ENCODE measurements around the gene SLC4A1.
"Not testable (repeated sequence)": the region's sequence is repeated elsewhere in the genome, so short reads cannot be mapped to it uniquely, and the experiment has no call there.

SLC4A1 gene

GRCh38 chr17:44255915-44256314, 12.0 kb downstream of the SLC4A1 start:
- no peak for DNase-seq

DNA sequence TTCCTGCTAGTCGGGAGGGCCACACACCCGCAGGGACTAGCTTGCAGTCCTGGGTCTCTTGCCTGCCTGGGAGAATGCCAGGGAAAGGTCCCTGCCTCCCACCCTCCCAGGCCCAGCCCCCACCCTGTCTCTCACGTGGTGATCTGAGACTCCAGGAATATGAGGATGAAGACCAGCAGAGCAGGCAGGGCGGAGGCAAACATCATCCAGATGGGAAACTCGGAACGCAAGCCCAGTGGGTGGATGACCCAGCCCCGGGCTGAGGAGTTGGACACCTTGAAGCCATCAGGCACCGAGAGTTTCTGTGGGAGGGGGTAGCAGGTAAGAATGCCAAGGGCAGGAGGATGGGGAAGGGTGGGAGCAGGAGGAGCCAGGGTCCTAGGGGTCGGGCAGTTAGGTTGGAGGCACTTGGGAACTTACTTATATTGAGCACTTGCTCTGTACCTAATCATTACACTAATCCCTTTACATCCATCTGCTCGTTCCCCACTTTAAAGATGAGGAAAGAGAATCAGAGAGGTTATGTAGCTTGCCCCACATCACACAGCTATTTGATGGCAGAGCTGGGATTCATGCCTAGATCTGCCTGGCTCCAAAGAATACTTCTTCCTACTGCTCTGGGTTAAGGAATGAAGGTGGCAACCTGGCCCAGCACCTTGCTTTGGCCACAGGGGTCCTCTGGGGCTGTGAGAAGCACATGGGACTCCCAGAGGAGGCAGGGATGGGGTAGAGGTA, 13.4 kb downstream of the SLC4A1 start:
- peak in 1 of 2 experiments; percentile 23 for DNase-seq

DNA sequence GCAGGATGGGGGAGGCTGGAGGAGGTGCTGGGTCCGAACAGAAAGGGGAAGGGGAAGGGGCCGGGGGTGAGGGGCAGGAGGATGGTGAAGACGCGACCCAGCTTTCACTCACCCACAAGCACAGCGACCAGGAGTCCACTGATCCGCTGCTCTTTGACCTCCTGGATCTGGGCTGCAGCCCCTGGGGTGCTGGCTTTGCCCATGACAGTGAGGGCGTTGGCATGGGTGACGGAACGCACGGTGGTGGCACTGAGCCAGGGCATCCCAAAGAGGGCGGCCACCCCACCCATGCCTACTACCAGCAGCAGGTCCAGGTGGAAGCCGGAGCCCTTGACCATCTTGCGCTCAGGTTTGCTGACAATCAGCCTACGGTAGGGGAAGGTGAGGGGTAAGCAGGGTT, 14.9 kb downstream of the SLC4A1 start:
- no peak for DNase-seq

DNA sequence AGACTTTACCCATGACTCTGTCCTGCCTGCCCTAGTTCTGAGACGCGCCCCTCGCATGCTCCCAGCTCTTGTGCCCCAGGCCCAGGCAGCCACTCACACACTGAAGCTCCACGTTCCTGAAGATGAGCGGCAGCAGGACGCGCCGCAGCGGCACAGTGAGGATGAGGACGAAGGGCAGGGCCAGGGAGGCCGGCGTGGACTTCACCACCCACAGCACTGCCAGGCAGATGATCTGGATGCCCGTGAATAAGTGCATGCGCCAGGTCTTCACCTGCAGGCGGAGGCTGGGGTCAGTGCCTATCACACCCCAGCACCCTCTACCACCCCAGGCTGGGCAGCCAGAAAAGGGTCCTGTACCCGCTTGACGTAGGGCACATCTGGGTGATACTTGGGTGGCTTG, 16.9 kb downstream of the SLC4A1 start:
- no peak for DNase-seq

DNA sequence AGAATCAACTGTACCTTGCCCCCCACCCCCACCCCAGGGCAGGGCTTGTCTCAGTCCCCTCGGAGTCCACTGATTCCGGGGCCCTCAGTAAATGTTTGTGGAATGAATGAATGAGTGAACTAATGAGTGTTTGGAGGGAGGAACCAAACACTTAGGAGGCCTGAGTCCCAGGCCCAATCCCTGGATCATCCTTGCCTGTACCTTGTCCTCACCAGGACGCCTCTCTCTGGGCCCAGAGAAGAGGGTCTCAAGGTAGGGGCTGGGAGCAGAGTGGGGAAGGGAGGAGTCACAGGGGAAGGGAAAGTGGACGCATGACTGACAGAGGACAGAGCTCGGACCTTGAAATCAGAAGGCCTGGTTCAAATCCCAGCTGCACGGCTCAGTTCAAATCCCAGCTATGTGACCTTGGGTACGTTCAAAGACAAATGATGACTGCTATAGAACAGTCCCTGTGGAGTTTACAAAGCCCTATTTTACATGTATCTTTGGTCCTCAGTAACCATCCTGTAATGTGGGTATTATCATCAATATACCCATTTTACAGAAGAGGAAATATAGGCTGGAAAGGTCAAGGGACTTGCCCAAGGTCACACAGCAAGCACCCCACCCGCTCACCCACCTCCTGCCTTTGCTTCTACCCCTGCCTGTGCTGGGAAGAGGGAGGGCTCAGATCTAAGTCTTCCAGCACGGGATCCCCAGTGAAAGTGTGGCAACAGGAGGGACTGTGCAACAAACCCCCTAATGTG, 18.3 kb downstream of the SLC4A1 start:
- DNase-seq: no peak

- DNase-seq: no peak
Observed at GRCh38 chr17:44247876-44248736, 19.8 kb downstream of the SLC4A1 start.

DNA sequence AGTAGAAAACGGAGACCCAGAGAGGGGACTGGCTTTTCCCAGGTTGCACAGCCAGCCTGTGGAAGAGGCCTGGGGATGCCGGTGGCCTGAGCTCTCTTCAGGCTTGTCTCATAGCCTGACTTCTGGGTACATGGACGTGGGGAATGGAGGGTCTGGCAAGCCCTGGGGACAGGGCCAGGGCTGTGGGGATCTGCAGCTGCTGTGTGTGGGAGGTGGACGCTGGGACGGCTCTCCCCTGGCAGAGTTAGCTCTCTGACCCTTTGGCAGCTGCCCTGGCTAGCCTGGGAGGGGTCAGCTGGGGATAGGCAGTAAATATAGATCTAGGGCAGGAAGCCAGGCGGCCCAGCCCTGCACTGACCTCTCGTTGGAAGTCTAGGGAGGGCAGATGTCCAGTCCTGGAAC, 20.5 kb downstream of the SLC4A1 start:
- DNase-seq: no peak

DNA sequence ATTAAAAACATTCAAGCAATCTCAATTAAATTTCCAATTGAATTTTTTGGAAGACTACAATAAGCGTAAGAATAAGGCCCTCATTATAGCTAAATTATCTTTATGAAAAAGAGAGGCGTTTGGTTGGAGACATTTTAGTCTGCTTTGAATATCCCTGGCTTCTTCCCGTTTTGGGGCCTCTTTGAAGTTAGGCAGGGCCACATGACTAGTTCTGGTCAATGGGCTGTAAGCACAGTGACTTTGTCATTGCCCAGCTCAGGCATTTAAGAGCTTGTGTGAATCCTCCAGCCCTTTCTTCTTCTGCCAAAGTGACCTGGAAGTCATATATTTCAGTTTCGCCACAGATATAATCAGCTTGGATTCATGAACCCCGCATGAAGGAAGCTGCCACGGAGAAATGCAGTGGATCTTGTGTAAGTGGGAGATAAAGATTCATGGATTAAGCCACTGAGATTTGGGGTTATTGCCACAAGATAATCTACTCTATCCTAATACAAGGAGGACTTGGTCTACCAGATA, 26.8 kb downstream of the SLC4A1 start:
- no peak for DNase-seq

GRCh38 chr17:44237886-44238285, 30.0 kb downstream of the SLC4A1 start:
- not testable (repeated sequence) for DNase-seq

- DNase-seq: no peak
Observed at GRCh38 chr17:44236444-44236991, 31.4 kb downstream of the SLC4A1 start.

DNA sequence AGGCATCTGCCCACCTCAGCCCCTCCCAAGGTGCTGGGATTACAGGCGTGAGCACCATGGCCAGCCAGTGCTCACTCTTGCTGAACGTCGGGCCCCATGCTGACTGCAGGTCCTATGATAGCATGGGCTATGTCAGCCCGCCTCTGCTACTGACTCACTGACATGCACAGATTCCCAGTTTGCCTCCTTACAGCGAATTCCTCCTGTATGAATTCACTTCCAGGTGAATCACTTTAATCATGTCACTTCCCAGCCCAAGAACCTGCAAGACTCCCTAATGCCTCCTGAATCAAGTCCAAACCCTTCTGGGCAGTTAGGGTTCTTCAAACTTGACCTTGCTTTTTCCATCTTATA, 32.4 kb downstream of the SLC4A1 start:
- no peak for DNase-seq

GRCh38 chr17:44233582-44233981, 34.4 kb downstream of the SLC4A1 start:
- DNase-seq: no peak

DNA sequence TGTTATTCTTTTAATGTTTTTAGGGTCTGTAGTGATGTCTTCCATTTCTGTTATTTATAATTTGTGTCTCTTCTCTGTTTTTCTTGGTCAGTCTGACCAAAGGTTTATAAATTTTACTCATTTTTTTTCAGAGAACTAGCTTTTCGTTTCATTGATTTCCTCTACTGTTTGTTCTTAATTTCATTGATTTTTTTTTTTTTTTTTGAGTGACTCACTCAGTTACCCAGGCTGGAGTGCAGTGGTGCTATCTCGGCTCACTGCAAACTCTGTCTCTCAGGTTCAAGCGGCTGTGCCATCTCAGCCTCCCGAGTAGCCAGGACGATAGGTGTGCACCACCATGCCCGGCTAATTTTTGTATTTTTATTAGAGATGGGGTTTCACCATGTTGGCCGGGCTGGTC, 35.9 kb downstream of the SLC4A1 start:
- no peak for DNase-seq

DNA sequence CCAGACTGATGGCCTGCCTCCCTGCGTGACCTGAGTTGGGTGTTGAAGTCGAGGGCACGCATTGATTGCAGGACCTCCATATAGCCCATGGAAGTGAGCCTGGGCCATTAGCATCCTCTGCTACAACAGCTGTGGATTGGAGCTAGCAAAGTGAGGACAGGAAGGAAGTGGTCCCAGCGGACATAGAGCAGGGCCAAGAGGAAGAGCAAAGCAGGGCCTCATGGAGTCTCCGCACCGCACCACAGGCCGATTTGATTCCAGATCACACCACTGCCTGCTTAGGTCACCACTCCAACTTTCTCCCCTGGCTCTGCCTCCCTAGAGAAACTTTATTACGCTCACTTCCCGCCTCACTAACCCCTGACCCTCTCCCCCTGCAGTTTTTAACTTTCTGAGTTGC, 37.8 kb downstream of the SLC4A1 start:
- DNase-seq: no peak

DNA sequence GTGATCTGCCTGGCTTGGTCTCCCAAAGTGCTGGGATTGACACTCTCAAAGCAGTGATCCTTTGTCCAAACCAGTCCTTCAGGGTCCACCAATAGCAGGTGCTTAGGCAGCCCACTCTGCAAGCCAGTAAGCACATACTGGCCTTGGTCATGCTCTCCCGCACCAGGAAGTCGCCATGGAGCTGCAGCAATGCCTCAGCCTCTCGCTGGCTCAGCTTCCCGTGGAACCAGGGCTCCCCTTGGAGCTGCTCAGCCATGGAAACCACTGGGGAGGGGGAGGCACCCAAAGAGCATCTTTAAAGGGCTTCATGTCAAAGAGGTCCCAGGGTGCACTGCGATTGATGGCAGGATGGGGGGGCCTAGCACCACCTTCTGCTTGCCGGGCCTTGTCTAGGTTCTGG, 38.8 kb downstream of the SLC4A1 start:
- no peak for DNase-seq

GRCh38 chr17:44223541-44224071, 44.3 kb downstream of the SLC4A1 start:
- DNase-seq: no peak

GRCh38 chr17:44222112-44222869, 45.6 kb downstream of the SLC4A1 start:
- DNase-seq: peak; percentile 65 to 89

DNA sequence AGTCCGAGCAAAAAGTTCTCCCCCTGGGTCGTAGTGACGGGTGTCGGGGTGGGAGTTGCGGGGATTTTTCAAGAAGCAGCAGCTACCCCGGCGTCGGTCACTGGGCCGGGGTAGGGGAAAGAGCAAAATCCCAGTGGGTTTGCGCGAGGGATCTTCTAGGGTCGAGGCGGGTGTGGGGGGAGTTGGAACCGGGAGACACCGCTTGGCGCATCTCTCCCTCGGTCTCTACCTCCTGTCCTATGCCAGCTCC, 46.1 kb downstream of the SLC4A1 start:
- DNase-seq: peak in 1 of 2 experiments; percentile 77

- peak; percentile 63 to 84 for DNase-seq
Observed at GRCh38 chr17:44221084-44221861, 46.7 kb downstream of the SLC4A1 start.

- DNase-seq: peak in 1 of 2 experiments; percentile 68
Observed at GRCh38 chr17:44220213-44221083, 47.5 kb downstream of the SLC4A1 start.

All from NCI-H524 (cell line).